Mesothelial cell of epicardium (in vitro differentiated cells): ENCODE results near the gene PASK. TPM values are rescaled to one million over a fixed set of nuclear protein-coding genes. Genes with fewer than 3 reads are reported as not detected.
"Not testable (repeated sequence)": the region's sequence is repeated elsewhere in the genome, so short reads cannot be mapped to it uniquely, and the experiment has no call there.

ENCODE experiments used
- DNase-seq, 2 experiments: peaks; one replicate each; pipeline ENCODE4 v3.0.0; 2021; ENCODE audit warnings: low spot score in 2 of 2; ENCODE audit not compliant: unreplicated experiment in 2 of 2
- H3K27ac Mint-ChIP-seq: 2 replicates; pipeline ENCODE4 v1.8.0; 2021; ENCODE audit warnings: mixed read lengths
- H3K27me3 Mint-ChIP-seq: 2 replicates; pipeline ENCODE4 v1.8.0; 2021; ENCODE audit warnings: low read depth, mixed read lengths
- H3K36me3 Mint-ChIP-seq: 2 replicates; pipeline ENCODE4 v1.8.0; 2021; ENCODE audit warnings: mixed read lengths
- H3K4me1 Mint-ChIP-seq: 2 replicates; pipeline ENCODE4 v1.8.0; 2021; ENCODE audit warnings: mixed read lengths
- H3K4me3 Mint-ChIP-seq: 2 replicates; pipeline ENCODE4 v1.8.0; 2021; ENCODE audit warnings: mild to moderate bottlenecking, moderate library complexity, mixed read lengths
- H3K9me3 Mint-ChIP-seq: 2 replicates; pipeline ENCODE4 v1.8.0; 2021; ENCODE audit warnings: mixed read lengths
- CTCF ChIP-seq: fragments of 200-600 bp; sonication (generic); IDR thresholded peaks from one replicate; pipeline ENCODE4 v1.5.0; 2021; ENCODE audit warnings: antibody characterized with exemption; ENCODE audit not compliant: unreplicated experiment
- total RNA-seq: library from RNA; stranded (reverse); gene quantifications from 3 replicates; pipeline ENCODE4 v1.2.1, GENCODE V29; 2021

Gene PASK
- total RNA-seq, 1 donor from 2014 or later, result 26.1 TPM

GRCh38 chr2:241108271-241109209 is 40.7 kb downstream of the PASK start:
- no peaks in the 10 kb centered on the region for H3K9me3 Mint-ChIP-seq
- no peak overlapping the region for H3K27ac Mint-ChIP-seq
- no peak overlapping the region for H3K4me3 Mint-ChIP-seq

GRCh38 chr2:241107031-241107783 is 42.1 kb downstream of the PASK start:
- H3K27ac Mint-ChIP-seq, result no peak overlapping the region
- no peaks in the 10 kb centered on the region for H3K9me3 Mint-ChIP-seq
- no peak for TF ChIP-seq CTCF
- H3K36me3 Mint-ChIP-seq, result no peaks in the 10 kb centered on the region
- H3K4me1 Mint-ChIP-seq, result peaks cover 8% of the 10 kb centered on the region
- no peak overlapping the region for H3K4me3 Mint-ChIP-seq
- H3K27me3 Mint-ChIP-seq, result no peaks in the 10 kb centered on the region
- DNase-seq, result no peak

More at GRCh38 chr2:241108271-241109209, 40.7 kb downstream of the PASK start:
- H3K4me1 Mint-ChIP-seq, result no peaks in the 10 kb centered on the region
- H3K36me3 Mint-ChIP-seq, result no peaks in the 10 kb centered on the region
- no peaks in the 10 kb centered on the region for H3K27me3 Mint-ChIP-seq
- no peak for TF ChIP-seq CTCF
- no peak for DNase-seq

- no peak for TF ChIP-seq CTCF
- H3K4me3 Mint-ChIP-seq, result no peak overlapping the region
- H3K27ac Mint-ChIP-seq, result no peak overlapping the region
- H3K4me1 Mint-ChIP-seq, result peaks cover 10% of the 10 kb centered on the region
- no peaks in the 10 kb centered on the region for H3K36me3 Mint-ChIP-seq
- no peaks in the 10 kb centered on the region for H3K9me3 Mint-ChIP-seq
- DNase-seq, result no peak
- H3K27me3 Mint-ChIP-seq, result no peaks in the 10 kb centered on the region
Measured at GRCh38 chr2:241105641-241106040, 43.6 kb downstream of the PASK start.

- H3K27me3 Mint-ChIP-seq, H3K4me3 Mint-ChIP-seq, H3K36me3 Mint-ChIP-seq, H3K4me1 Mint-ChIP-seq, DNase-seq, H3K27ac Mint-ChIP-seq, H3K9me3 Mint-ChIP-seq: not testable (repeated sequence)
Measured at GRCh38 chr2:241104611-241105010, 44.7 kb downstream of the PASK start.

- Mint-ChIP-seq H3K4me3 (peak overlapping the region; percentile 95), H3K27ac (peak overlapping the region; percentile 98), H3K27me3 (no peaks in the 10 kb centered on the region), H3K4me1 (peaks cover 10% of the 10 kb centered on the region), H3K36me3 (peaks cover 7% of the 10 kb centered on the region), H3K9me3 (no peaks in the 10 kb centered on the region)
- no peak for DNase-seq
- no peak for TF ChIP-seq CTCF
Measured at GRCh38 chr2:241103176-241103595, 46.1 kb downstream of the PASK start.
